HepG2 (cell line): ENCODE results near the gene TKFC. TPM values are rescaled to one million over a fixed set of nuclear protein-coding genes. Genes with fewer than 3 reads are reported as not detected.

Experiments
- ATF1 ChIP-seq: IDR thresholded peaks from 2 replicates; pipeline ENCODE4 v1.6.1; 2016; ENCODE audit warnings: mild to moderate bottlenecking, control low read depth
- ATF2 ChIP-seq: sonication (generic); formaldehyde crosslinking; IDR thresholded peaks from 2 replicates; pipeline ENCODE4 v1.4.0; 2020; ENCODE audit warnings: missing genetic modification reagents
- CC2D1A ChIP-seq: sonication (generic); formaldehyde crosslinking; IDR thresholded peaks from 2 replicates; pipeline ENCODE4 v1.8.1; 2023; ENCODE audit warnings: mild to moderate bottlenecking, missing genetic modification reagents
- NPAS2 ChIP-seq: sonication (generic); formaldehyde crosslinking; IDR thresholded peaks from 2 replicates; pipeline ENCODE4 v1.8.0; 2022; ENCODE audit warnings: mild to moderate bottlenecking, missing genetic modification reagents, borderline replicate concordance
- PATZ1 ChIP-seq: sonication (generic); formaldehyde crosslinking; IDR thresholded peaks from 2 replicates; pipeline ENCODE4 v1.4.0; 2020; ENCODE audit warnings: missing genetic modification reagents
- PCBP1 ChIP-seq: fragments of 200-400 bp; formaldehyde crosslinking; IDR thresholded peaks from 2 replicates; pipeline ENCODE4 v1.6.1; 2017; ENCODE audit warnings: mild to moderate bottlenecking, low read depth, low read length, borderline replicate concordance
- REXO4 ChIP-seq: sonication (generic); formaldehyde crosslinking; IDR thresholded peaks from 2 replicates; pipeline ENCODE4 v1.8.0; 2022; ENCODE audit warnings: missing genetic modification reagents, mild to moderate bottlenecking, borderline replicate concordance
- SNAPC5 ChIP-seq: sonication (generic); formaldehyde crosslinking; IDR thresholded peaks from 2 replicates; pipeline ENCODE4 v1.8.1; 2023; ENCODE audit warnings: mild to moderate bottlenecking, missing genetic modification reagents, borderline replicate concordance
- SPEN ChIP-seq: sonication (generic); formaldehyde crosslinking; IDR thresholded peaks from 2 replicates; pipeline ENCODE4 v1.5.1; 2020; ENCODE audit warnings: low read depth, mild to moderate bottlenecking, missing genetic modification reagents
- ZNF235 ChIP-seq: sonication (generic); formaldehyde crosslinking; IDR thresholded peaks from 2 replicates; pipeline ENCODE4 v1.8.1; 2023; ENCODE audit warnings: mild to moderate bottlenecking, missing genetic modification reagents, borderline replicate concordance
- ZNF280B ChIP-seq: sonication (generic); formaldehyde crosslinking; IDR thresholded peaks from 2 replicates; pipeline ENCODE4 v1.5.0; 2020; ENCODE audit warnings: missing genetic modification reagents, mild to moderate bottlenecking, borderline replicate concordance
- ZNF337 ChIP-seq: sonication (generic); formaldehyde crosslinking; IDR thresholded peaks from 2 replicates; pipeline ENCODE4 v1.5.1; 2020; ENCODE audit warnings: missing genetic modification reagents, low read depth, mild to moderate bottlenecking, borderline replicate concordance
- ZNF383 ChIP-seq: sonication (generic); formaldehyde crosslinking; IDR thresholded peaks from 2 replicates; pipeline ENCODE4 v1.4.0; 2020; ENCODE audit warnings: missing genetic modification reagents, mild to moderate bottlenecking, borderline replicate concordance
- ZNF552 ChIP-seq: sonication (generic); formaldehyde crosslinking; IDR thresholded peaks from 2 replicates; pipeline ENCODE4 v1.9.0; 2022; ENCODE audit warnings: missing genetic modification reagents, mild to moderate bottlenecking, borderline replicate concordance
- ZNF792 ChIP-seq: IDR thresholded peaks from 2 replicates; pipeline ENCODE4 v1.6.1; 2016
- polyA plus RNA-seq, 8 experiments: library from polyadenylated mRNA; depleted of rRNA in 3 of 8; stranded (reverse) in 7 of 8; unstranded in 1 of 8; fragments of >200 nt; fragmentation: Illumina TruSeq in 4 of 8; extraction: Trizol in 4 of 8; gene quantifications; 2 replicates each; pipeline versions ENCODE4 v1.2.1 to v1.2.3, GENCODE V29; 2011 to 2016; ENCODE audit warnings: low read depth in 4 of 8, missing spikeins in 1 of 8, mixed read lengths in 1 of 8; ENCODE audit not compliant: insufficient read depth in 1 of 8
- total RNA-seq, 5 experiments: library from RNA; depleted of rRNA; stranded (reverse); fragments of >200 nt; fragmentation: Illumina TruSeq; extraction: Trizol; gene quantifications; 2 replicates each; pipeline ENCODE4 v1.2.3, GENCODE V29; 2016; ENCODE audit warnings: low read depth in 1 of 5
- TF ChIP-seq, protein P1 (sequence below): IDR thresholded peaks from 2 replicates; pipeline ENCODE4 v1.6.1; 2016; ENCODE audit warnings: missing compliant biosample characterization, missing genetic modification reagents, borderline replicate concordance
- TF ChIP-seq, protein P2 (sequence below): IDR thresholded peaks from 2 replicates; pipeline ENCODE4 v1.6.1; 2016; ENCODE audit warnings: low read depth, borderline replicate concordance
- TF ChIP-seq, protein P3 (sequence below): IDR thresholded peaks from 2 replicates; pipeline ENCODE4 v1.6.1; 2016; ENCODE audit warnings: low read depth, control low read depth
- TF ChIP-seq, protein P4 (sequence below): sonication (generic); formaldehyde crosslinking; IDR thresholded peaks from 2 replicates; pipeline ENCODE4 v1.4.0; 2020; ENCODE audit warnings: missing genetic modification reagents

Gene TKFC
- total and polyA plus RNA-seq, 2 of the 13 experiments (the other 11 are each of a cell fraction or from before 2014, with no cell fraction given) = 147 to 197 TPM

GRCh38 chr11:61294717-61295595 is 38.1 kb upstream of the TKFC start, which contains the start of gene VWCE (continued):
- no peak for TF ChIP-seq ATF2 (CRISPR knock-in tag)
- no peak for TF ChIP-seq SNAPC5 (CRISPR knock-in tag)
- peak; percentile 79 for TF ChIP-seq PATZ1
- TF ChIP-seq, protein P1, sequence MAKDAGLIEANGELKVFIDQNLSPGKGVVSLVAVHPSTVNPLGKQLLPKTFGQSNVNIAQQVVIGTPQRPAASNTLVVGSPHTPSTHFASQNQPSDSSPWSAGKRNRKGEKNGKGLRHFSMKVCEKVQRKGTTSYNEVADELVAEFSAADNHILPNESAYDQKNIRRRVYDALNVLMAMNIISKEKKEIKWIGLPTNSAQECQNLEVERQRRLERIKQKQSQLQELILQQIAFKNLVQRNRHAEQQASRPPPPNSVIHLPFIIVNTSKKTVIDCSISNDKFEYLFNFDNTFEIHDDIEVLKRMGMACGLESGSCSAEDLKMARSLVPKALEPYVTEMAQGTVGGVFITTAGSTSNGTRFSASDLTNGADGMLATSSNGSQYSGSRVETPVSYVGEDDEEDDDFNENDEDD = no peak; the same call in 1 of the 2 replicates
- TF ChIP-seq CC2D1A (CRISPR knock-in tag) = no peak
- TF ChIP-seq, protein P2, sequence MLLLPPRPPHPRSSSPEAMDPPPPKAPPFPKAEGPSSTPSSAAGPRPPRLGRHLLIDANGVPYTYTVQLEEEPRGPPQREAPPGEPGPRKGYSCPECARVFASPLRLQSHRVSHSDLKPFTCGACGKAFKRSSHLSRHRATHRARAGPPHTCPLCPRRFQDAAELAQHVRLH (CRISPR knock-in tag) = peak; percentile 55; the same call in 1 of the 2 replicates
- peak; percentile 75; the same call in 1 of the 2 replicates for TF ChIP-seq ZNF280B (CRISPR knock-in tag)
- no peak for TF ChIP-seq ZNF552 (CRISPR knock-in tag)
- TF ChIP-seq PCBP1 = peak; percentile 68; the same call in 1 of the 2 replicates
- no peak for TF ChIP-seq ZNF383 (CRISPR knock-in tag)
- TF ChIP-seq, protein P3, sequence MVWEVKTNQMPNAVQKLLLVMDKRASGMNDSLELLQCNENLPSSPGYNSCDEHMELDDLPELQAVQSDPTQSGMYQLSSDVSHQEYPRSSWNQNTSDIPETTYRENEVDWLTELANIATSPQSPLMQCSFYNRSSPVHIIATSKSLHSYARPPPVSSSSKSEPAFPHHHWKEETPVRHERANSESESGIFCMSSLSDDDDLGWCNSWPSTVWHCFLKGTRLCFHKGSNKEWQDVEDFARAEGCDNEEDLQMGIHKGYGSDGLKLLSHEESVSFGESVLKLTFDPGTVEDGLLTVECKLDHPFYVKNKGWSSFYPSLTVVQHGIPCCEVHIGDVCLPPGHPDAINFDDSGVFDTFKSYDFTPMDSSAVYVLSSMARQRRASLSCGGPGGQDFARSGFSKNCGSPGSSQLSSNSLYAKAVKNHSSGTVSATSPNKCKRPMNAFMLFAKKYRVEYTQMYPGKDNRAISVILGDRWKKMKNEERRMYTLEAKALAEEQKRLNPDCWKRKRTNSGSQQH (CRISPR knock-in tag) = no peak
- TF ChIP-seq ATF1 = no peak
- no peak for TF ChIP-seq NPAS2 (CRISPR knock-in tag)
- TF ChIP-seq REXO4 (CRISPR knock-in tag) = no peak
- no peak for TF ChIP-seq ZNF337
- TF ChIP-seq SPEN (CRISPR knock-in tag) = no peak
- 0 out of 2 replicates have a peak, but pooled peaks have one; percentile 17 for TF ChIP-seq ZNF792
- TF ChIP-seq ZNF235 (CRISPR knock-in tag) = 0 out of 2 replicates have a peak, but pooled peaks have one; percentile 64
- TF ChIP-seq, protein P4, sequence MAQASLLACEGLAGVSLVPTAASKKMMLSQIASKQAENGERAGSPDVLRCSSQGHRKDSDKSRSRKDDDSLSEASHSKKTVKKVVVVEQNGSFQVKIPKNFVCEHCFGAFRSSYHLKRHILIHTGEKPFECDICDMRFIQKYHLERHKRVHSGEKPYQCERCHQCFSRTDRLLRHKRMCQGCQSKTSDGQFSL (CRISPR knock-in tag) = peak; percentile 60; the same call in 1 of the 2 replicates
